ENCODE results near the gene SMTNL1.
"Not testable (repeated sequence)": the region's sequence is repeated elsewhere in the genome, so short reads cannot be mapped to it uniquely, and the experiment has no call there.

Gene SMTNL1

DNA sequence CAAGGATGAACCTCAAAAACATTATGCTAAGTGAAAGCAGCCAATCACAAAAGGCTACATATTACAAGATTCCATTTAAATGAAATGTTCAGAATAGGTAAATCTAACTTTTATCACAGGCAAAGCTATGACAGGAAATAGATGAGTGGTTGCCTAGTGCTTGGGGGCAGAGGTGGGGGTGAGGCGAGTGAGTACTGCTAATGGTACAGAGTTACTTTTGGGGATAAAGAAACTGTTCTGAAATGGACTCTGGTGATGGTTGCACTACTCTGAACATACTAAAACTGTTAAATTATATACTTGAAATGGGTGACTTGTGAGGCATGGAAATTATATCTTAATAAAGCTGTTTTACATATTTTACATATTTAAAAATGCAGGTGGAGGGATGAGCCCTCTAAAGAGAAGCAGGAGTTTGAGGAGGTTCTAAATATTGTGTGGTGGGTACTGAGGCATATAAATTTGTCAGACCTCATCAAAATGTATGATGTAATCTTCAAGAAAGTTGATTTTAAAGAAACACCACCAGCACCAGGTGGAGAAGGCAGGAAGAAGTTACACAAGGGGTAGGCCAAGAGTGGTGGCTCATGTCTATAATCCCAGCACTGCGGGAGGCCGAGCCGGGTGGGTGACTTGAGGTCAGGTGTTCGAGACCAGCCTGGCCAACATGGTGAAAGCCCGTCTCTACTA, 25.5 kb upstream of the SMTNL1 start:
- no peak for DNase-seq

DNA sequence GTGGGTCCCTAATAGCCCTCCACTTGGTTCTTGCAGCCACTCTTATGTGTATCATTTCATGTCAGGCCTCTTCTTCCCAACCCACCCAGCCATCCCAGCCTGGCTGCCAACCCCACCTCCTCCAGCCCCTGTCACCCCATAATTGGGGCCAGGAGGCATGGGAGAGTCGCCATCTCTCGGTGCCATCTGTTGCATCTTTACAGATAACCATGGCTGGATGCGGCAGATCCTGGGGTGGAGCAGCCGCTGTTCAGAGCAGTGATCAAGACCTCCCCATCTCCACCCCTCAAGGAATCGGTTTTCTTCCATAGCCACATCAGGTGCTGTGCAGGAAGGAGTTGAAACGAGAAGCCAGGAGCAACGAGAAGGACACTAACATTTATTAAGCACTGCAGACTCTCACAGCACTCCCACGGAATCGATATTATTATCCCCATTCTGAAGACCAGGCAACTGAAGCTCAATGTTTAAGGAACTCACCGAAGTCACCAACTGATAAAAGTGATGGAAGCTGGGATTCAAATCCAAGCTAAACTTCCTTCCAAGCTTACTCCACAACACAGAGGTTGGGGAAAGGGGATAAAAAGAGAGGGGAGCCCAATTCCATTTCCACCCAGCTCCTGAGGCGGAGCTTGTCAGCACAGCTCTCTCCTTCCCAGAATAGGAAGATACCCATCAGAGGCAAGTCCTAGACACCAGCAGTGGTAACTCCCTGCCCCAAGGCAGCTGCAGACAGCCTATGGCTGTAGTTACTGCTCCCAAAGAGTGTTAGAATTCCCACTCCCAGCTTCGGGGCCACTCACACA, 24.5 kb upstream of the SMTNL1 start:
- no peak for DNase-seq

DNA sequence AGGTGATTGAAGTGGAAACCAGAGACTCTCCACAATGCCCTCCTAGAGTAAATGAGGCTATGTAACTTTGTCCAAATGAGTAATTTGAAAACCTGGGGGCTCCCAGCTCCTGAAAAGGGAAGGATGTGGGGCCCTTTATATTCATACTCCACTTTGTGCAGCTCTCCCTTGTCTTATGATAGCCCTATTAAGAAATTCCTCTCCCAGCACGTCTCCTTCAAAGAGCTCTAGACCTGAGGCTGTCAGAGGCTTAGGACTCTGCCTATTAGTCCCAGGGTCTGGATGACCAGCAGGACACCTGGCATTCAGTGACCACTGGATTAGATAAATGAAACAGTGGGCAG, 24.0 kb upstream of the SMTNL1 start:
- no peak for DNase-seq

DNA sequence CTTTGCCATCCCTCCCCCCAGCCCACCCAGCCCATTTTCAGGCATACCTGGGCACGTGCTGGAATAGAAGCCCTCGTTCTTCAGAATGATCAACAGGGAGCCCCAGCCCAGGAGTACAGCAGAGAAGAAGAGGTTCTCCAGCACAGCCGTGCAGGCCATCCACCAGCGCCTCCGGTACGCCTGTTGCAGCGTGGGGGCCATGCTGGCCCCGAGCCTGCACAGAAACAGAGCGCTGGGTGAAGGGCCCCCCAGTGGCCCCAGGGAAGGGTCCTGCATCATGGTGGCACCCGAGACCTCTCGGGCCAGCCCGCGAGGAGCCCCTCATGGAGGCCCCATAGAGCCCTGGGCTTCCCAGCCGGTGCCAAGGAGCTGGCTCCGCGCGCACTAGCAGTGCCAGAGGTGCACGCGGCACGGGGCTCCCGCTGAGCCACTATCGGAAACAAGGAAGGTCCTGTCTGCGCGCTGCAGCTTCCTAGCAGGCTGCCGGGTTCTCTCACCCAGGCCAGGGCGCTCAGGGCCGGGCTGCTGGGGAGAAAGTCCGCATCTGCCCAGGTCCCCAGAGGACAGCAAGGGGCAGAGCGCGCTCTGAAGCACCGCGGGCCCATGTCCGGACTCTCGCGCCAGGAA, 23.4 kb upstream of the SMTNL1 start:
- DNase-seq, result peak; percentile 14

DNA sequence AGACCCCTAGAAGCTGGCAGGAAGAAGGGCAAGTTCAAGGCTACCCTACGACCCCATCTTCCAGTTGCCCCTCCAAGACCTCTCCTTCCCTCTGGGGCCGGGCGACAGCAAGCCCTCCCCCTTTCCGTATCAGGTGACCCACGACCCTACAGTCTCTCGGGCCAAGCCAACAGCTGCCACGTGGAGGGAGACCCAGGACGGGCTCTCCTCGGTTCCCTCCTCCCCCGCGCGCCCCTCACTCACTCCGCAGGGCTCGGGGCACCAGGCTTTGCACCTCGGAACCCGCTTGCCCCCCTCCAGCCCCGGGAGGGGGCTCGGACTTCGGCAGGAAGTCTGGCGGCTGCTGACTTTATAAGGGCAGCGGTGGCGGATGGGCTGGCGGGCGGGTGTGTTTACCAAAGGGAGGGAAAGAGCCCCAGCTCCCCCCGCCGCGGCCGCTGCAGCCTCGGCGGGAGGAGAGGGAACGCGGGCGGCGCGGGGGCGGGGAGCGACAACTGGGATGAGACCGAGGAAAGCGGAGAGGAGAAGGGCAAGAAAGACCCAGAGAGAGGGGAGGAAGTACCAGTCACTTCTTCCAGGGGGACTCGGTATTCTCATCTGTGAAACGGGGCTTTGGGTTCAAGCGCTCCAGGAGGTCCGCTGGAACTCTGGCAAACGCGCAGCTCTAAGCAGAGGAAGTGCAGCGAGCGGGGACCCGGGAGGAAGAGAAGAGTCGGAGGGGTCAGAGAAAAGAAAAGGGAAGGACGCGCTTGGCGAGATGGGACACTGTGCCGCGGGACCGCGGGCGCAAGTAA, 22.7 kb upstream of the SMTNL1 start:
- DNase-seq, result peak; percentile 37

DNA sequence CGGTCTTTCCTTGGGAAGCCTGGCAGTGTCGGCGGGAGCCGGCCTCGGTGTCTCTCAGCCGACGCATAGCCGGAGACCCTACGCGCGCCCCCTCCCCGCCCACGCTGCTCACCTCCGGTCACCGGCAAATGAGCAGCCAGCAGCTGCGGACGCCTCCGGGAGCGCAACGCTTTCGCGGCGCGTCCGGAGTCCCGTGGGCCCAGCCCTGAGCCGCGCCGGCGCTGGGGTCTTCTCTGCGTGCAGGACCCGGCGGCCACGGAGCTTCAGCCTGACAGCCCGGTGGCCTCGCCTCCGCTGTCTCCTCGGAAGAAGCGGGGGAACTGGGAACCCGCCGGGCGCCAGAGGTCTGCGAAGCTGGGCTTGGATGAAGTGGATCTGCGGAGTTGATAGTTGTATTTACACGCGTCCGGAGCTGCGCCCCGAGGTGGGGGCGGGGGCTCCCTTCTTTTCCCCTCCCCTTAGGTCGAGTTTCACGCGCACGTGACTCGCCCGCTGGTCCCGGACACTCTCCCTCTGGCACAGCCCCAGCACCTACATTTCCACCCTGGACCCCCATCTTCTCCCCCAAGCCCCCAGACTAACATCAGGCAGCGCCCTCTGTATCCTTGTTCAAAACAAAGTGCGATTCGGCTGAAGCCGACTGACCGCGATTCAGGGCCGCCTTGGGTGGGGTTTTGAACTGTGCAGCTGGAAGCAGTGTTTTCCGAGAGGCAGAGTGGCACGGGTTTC, 21.9 kb upstream of the SMTNL1 start, which contains the start of gene SLC43A1:
Gene SLC43A1, minus strand, starts transcription at position 371 of the 729 bp plus-strand sequence. CDS start 1,591 bp downstream, outside the sequence.
- DNase-seq, result no peak

DNA sequence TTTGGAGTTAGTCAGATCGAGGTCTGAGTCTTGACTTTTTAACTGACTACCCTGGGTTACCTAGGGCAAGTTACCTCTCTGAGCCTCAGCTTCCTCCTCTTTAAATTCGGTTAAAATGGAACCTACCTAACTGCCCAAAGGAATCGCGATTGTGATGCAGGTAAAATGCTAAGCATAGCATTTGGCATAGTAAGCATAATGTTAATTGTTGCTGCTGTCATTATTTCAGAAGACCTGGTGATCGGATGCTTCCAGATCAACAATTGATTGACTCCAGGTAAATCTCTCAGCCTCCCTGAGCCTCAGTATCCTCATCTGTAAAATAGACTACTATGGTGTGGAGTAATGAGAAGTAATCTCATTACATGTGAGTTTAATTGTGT, 21.3 kb upstream of the SMTNL1 start:
- no peak for DNase-seq

DNA sequence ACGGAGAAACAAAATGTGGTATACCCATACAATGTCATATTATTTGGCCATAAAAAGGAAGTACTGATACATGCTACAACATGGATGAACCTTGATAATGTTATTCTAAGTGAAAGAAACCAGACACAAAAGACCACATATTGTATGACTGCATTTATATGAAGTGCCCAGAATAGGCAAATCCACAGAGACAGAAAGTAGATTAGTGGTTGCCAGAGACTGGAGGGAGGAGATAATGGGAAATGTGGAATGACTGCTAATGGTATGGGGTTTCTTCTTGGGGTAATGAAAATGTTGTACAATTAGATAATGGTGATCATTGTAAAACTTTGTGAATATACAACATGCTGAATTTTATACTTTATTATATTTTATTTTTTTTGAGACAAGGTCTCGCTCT, 16.3 kb upstream of the SMTNL1 start:
- no peak for DNase-seq

DNA sequence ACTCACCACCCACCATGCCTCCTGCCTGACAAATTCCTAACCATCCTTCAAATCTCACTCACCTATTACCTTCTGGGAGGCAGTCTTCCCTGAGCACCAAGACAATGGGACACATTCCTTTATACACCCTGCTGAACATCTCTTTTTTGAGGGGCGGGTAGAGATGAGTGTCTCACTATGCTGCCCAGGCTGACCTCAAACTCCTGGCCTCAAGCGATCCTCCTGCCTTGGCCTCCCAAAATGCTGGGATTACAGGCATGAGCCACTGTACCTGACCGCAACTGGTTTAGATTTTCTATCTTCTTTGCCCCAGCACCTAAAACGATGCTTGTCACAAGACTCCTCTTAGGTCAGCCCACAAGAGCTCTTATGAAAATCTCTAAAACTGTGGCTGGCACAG, 14.0 kb upstream of the SMTNL1 start:
- no peak for DNase-seq

DNA sequence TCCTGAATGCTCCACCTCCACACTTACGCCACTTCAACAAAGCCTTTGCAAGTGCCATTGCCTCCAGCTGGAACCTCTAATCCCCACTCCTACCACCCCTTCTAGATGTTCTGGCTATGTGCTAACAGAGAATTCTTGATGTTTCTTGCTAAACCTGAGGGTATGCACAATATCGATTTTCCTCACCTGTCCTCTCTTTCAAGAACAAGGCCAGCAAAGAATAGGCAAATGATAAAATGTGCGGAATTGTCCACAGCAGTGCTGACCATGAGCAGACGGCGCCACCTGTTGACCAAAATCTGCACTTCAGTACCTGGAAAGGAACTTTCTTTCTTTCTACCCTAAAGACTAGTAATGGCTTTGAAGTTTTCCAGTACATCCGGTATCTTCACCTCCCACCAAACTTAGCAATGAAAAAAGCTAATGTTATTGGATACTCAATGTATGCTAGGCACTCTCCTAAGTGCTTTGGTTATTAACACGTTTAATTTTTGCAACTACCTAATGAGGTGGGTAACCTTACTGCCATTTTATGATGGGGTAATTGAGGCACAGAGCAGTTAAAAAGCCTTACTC, 10.3 kb upstream of the SMTNL1 start:
- peak; percentile 55 for DNase-seq

DNA sequence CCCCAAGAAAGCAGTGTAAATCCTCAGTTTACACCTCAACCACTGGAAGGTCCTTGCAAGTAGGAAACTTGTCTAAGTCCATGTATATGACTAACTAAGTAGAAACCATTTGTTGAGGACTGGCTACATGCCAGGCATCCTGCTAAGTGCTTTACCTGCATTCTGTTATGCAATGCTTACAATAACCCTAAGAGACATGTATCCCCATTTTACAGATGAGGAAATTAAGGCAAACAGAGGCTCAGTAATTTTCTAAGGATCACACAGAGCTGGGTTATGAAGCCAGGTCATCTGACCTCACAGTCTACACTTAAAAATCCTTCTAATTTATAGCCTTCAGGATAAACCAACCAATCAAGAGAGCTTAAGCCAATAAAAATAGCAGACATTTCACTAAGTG, 8.4 kb upstream of the SMTNL1 start:
- no peak for DNase-seq

DNA sequence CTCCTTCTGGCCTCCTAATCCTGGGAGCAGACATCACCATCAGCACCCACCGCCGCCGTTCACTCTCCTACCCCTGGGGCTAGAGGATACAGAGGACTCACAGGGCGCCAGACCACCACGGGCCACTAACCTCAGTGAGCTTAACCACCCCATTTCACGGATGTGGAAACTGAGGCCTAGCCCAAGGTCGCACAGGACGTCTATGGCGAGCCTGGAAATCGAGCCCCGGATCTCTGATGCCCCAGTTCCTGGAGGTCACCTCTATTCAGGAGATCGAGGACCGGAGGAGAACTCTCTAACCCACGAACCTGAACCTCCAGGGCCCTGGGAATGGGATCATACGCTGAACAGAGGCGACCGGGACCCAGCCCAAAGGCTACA, 7.2 kb upstream of the SMTNL1 start:
- DNase-seq, result no peak

DNA sequence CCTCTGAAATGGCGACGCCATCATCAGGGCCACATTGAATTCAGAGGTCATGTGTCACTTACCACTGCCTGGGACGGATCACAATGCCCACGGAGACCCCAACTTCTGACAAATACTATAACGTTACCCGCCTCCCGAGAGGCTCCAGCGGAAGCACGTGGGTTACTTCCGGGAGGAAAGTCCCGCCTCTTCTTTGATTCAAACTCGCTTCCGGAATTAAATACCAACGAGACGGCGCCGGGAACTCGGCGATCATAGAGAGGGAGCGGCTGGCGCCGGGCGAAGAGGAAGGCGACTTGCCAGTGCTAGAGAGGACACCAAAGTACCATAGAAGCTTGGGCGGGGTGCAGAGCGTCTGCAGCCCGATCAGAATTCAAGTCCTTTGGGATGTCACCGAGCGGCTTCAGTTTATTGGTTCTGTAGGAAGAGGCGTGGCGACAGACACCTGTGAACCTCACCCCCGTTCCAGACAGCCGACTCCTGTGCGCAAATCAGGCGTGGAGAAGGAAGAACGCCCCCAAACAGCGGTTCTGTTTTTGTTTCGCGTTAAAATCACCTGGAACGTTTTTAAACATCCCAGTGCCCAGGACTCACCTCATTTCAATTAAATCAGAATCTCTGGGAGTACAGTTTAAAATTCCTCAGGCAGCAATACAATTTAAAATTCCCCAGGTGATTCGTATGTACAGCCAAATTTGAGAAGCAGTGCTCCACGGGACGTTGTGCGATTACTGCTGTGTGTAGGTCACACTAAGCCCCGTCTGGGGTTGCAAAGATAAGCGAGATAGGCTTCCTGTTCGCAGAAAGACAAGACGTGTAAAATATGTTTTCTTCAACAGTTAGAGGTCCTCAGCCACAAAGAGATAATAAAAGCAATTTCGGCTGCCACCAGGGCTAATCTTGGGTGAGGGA, 6.5 kb upstream of the SMTNL1 start, which contains the start of gene TIMM10:
Gene TIMM10, minus strand, starts transcription at position 159 of the 912 bp plus-strand sequence. CDS start 565 bp downstream, outside the sequence.
- DNase-seq, result peak; percentile 88

DNA sequence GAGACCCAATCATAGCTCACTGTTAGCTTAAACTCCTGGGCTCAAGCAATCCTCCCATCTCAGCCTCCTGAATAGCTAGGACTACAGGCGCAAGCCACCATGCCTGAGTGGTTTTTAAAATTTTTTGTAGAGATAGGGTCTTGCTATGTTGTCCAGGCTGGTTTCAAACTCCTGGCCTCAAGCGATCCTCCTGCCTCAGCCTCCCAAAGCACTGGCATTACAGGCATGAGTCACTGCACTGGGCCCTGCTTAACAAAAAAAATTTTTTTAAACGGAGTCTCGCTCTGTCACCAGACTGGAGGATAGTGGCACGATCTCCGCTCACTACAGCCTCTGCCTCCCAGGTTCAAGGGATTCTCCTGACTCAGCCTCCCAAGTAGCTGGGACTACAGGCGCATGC, 2.9 kb upstream of the SMTNL1 start:
- DNase-seq, result not testable (repeated sequence)

DNA sequence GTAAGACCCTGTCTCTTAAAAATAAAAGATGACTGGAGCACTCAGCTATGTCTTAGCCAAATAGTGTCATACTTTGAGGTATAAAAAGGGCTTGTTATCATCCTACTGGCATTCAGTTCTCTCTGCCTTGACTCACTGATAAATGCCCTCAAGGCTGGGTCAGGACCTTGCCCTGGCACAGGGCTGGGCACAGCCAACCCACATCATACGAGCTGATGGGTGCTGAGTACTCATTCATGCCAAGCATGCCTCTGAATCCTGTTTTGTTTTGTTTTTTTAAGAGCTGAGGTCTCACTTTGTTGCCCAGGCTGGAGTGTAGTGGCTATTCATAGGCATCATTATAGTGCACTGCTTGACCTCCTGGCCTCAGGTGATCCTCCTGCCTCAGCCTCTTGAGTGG, 1.9 kb downstream of the SMTNL1 start:
- DNase-seq, result no peak

DNA sequence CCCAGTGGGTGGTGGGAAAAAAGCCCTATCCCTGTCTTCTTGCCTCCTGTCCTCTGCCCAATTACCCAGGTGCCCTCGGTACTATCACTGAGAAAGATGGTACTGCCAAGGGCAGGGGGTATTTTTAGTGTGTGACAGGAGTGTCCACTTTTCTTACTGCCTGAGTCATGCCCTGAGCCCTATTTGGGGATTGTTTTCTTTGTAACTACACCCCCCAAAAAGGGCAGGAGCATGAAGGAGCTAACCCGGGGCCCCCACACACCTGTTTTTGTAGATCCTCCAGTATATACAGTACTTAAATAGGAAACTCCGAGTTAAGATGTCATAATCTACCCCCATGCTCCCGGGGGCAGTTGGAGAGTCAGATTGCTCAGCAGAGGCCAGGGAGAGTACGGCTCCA, 3.8 kb downstream of the SMTNL1 start:
- no peak for DNase-seq

DNA sequence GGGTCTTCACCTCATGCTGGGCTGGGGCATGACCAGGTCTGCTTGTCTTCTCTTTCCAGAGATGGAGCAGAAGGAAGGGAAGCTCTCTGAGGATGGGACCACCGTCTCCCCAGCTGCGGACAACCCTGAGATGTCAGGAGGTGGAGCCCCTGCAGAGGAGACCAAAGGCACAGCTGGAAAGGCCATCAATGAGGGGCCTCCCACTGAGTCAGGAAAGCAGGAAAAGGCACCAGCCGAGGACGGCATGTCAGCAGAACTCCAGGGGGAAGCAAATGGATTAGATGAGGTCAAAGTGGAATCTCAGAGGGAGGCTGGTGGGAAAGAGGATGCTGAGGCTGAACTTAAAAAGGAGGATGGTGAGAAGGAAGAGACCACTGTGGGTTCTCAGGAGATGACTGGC, 5.2 kb downstream of the SMTNL1 start:
- DNase-seq, result no peak

DNA sequence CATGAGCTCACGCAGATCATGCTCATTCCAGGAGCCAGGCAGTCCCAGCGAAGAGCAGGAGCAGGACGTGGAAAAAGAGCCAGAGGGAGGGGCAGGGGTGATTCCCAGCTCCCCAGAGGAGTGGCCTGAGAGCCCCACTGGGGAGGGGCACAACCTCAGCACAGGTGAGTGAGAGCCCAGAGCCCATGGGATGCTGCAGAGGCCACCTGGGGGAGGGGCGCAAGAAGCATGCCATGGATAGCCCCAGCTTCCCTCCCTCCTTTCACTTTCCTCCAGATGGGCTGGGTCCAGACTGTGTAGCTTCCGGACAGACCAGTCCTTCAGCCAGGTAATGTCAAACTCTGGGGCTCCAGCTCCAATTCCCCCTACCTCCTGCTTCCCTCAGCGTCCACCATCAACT, 6.2 kb downstream of the SMTNL1 start:
- DNase-seq, result no peak

DNA sequence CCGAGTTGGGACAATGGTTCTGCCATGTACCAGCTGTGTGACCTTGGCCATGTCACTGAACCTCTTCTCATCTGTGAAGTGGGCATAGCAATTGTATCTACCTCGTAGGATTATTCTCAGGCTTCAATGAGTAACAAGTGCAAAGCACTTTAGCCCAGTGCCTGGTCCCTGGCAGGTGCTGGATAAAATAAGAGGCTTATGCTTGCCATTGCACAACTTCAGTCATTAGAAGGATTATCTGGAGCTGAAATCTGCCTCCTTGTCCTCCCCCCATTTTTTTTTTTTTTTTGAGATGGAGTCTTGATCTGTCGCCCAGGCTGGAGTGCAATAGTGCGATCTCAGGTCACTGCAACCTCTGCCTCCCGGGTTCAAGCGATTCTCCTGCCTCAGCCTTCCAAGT, 7.2 kb downstream of the SMTNL1 start:
- DNase-seq, result no peak

DNA sequence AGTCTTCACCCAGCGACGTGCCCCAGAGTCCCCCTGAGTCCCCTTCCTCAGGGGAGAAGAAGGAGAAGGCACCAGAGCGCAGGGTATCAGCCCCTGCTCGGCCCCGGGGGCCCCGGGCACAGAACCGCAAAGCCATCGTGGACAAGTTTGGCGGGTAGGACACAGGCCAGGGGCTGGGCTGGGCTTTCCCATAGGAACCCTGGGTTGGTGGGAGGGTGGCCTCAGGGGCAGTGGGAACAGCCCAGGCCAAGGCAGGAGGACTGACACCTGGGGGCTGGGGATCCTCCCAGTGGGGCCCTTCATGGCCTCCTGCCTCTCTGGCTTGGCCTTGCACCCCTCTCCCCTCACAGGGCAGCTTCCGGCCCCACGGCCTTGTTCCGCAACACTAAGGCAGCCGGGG, 8.5 kb downstream of the SMTNL1 start:
- no peak for DNase-seq

DNA sequence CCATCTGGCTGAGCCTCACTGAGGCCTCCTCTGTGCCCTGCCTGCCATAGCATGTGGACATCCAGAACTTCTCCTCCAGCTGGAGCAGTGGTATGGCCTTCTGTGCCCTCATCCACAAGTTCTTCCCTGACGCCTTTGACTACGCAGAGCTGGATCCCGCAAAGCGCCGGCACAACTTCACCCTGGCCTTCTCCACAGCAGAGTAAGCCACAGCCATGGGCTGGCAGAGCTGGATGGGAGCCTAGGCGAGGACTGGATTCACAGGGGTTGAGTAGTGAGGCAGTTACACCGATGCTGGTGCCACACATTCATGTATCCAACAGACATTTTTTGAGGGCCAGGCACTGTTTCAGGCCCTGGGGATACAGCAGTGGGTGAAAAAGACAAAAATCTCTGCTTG, 9.1 kb downstream of the SMTNL1 start:
- DNase-seq, result no peak

Data from activated effector memory CD4-positive, alpha-beta T cell treated with Interleukin-2 at 50 U/mL for 16 hours (primary cell).